H9 (cell line): ENCODE results near the gene CERS3. TPM values are rescaled to one million over a fixed set of nuclear protein-coding genes. Genes with fewer than 3 reads are reported as not detected.

ENCODE experiments used
- DNase-seq: peaks from one replicate; pipeline ENCODE4 v3.0.0-alpha.2; 2017
- H2AFZ ChIP-seq: one replicate; pipeline ENCODE4 v1.6.1; 2013; ENCODE audit warnings: mild to moderate bottlenecking, low read length, control low read depth, moderate library complexity
- H2AK5ac ChIP-seq: 2 replicates; pipeline ENCODE4 v1.6.1; 2013; ENCODE audit warnings: low read length, control low read depth, mixed read lengths; ENCODE audit not compliant: insufficient read length
- H2BK120ac ChIP-seq: one replicate; pipeline ENCODE4 v1.6.1; 2013; ENCODE audit warnings: low read depth, mild to moderate bottlenecking, low read length, control low read depth, inconsistent platforms; ENCODE audit not compliant: poor library complexity, severe bottlenecking
- H2BK12ac ChIP-seq: 2 replicates; pipeline ENCODE4 v1.6.1; 2013; ENCODE audit warnings: low read length, control low read depth, mixed read lengths, low read depth; ENCODE audit not compliant: insufficient read length
- H2BK15ac ChIP-seq: 2 replicates; pipeline ENCODE4 v1.6.1; 2013; ENCODE audit warnings: low read depth, low read length, control low read depth
- H2BK20ac ChIP-seq: one replicate; pipeline ENCODE4 v1.6.1; 2013; ENCODE audit warnings: low read depth, mild to moderate bottlenecking, low read length, control low read depth, inconsistent platforms; ENCODE audit not compliant: poor library complexity, severe bottlenecking
- H2BK5ac ChIP-seq: 2 replicates; pipeline ENCODE4 v1.6.1; 2013; ENCODE audit warnings: low read length, control low read depth, mixed read lengths; ENCODE audit not compliant: insufficient read length
- H3K14ac ChIP-seq: 2 replicates; pipeline ENCODE4 v1.6.1; 2013; ENCODE audit warnings: low read length, control low read depth; ENCODE audit not compliant: insufficient read depth
- H3K18ac ChIP-seq: 2 replicates; pipeline ENCODE4 v1.6.1; 2013; ENCODE audit warnings: low read depth, mild to moderate bottlenecking, mixed read lengths, low read length, control low read depth; ENCODE audit not compliant: insufficient read length
- H3K23ac ChIP-seq: 2 replicates; pipeline ENCODE4 v1.6.1; 2013; ENCODE audit warnings: low read length, control low read depth, mixed read lengths, low read depth; ENCODE audit not compliant: insufficient read length
- H3K23me2 ChIP-seq: 2 replicates; pipeline ENCODE4 v1.6.1; 2013; ENCODE audit warnings: low read depth, mild to moderate bottlenecking, mixed read lengths, low read length, control low read depth; ENCODE audit not compliant: insufficient read length, poor library complexity, severe bottlenecking
- H3K27ac ChIP-seq: 2 replicates; pipeline ENCODE4 v1.5.1; 2013; ENCODE audit warnings: low read length, control low read depth, mixed read lengths, low read depth; ENCODE audit not compliant: insufficient read length
- H3K27me3 ChIP-seq: 2 replicates; pipeline ENCODE4 v1.6.1; 2013; ENCODE audit warnings: low read length, control low read depth, inconsistent platforms; ENCODE audit not compliant: insufficient read depth
- H3K4ac ChIP-seq: 2 replicates; pipeline ENCODE4 v1.6.1; 2013; ENCODE audit warnings: low read depth, mild to moderate bottlenecking, control low read depth, inconsistent platforms, low read length, moderate library complexity
- H3K4me1 ChIP-seq: 2 replicates; pipeline ENCODE4 v1.6.1; 2013; ENCODE audit warnings: low read length, control low read depth, inconsistent platforms; ENCODE audit not compliant: insufficient read depth
- H3K4me2 ChIP-seq: 2 replicates; pipeline ENCODE4 v1.6.1; 2013; ENCODE audit warnings: low read length, control low read depth, mixed read lengths; ENCODE audit not compliant: insufficient read length, insufficient read depth
- H3K56ac ChIP-seq: 2 replicates; pipeline ENCODE4 v1.6.1; 2013; ENCODE audit warnings: low read depth, mild to moderate bottlenecking, mixed read lengths, low read length, control low read depth; ENCODE audit not compliant: insufficient read length
- H3K79me1 ChIP-seq: 2 replicates; pipeline ENCODE4 v1.6.1; 2013; ENCODE audit warnings: low read depth, mild to moderate bottlenecking, moderate library complexity, low read length, control low read depth, inconsistent platforms; ENCODE audit not compliant: insufficient read depth, poor library complexity, severe bottlenecking
- H3K79me2 ChIP-seq: 2 replicates; pipeline ENCODE4 v1.6.1; 2013; ENCODE audit warnings: low read length, control low read depth, inconsistent platforms; ENCODE audit not compliant: insufficient read depth
- H3K9ac ChIP-seq: 2 replicates; pipeline ENCODE4 v1.6.1; 2013; ENCODE audit warnings: low read length, control low read depth, mixed read lengths; ENCODE audit not compliant: insufficient read length; ENCODE audit errors: extremely low read depth
- H3K9me3 ChIP-seq: one replicate; pipeline ENCODE4 v1.6.1; 2013; ENCODE audit warnings: low read depth, low read length, inconsistent platforms; ENCODE audit not compliant: control insufficient read depth
- H3T11ph ChIP-seq: one replicate; pipeline ENCODE4 v1.6.1; 2013; ENCODE audit warnings: mild to moderate bottlenecking, low read length, control low read depth, inconsistent platforms
- H4K20me1 ChIP-seq: one replicate; pipeline ENCODE4 v1.6.1; 2013; ENCODE audit not compliant: control insufficient read depth, insufficient read length, insufficient read depth
- H4K5ac ChIP-seq: 2 replicates; pipeline ENCODE4 v1.6.1; 2013; ENCODE audit warnings: low read depth, mild to moderate bottlenecking, mixed read lengths, low read length, control low read depth; ENCODE audit not compliant: insufficient read length
- H4K8ac ChIP-seq: replicated peaks from 2 replicates; pipeline ENCODE4 v1.6.1; 2013; ENCODE audit warnings: low read length, control low read depth, mixed read lengths, low read depth; ENCODE audit not compliant: insufficient read length
- H4K91ac ChIP-seq: 2 replicates; pipeline ENCODE4 v1.6.1; 2013; ENCODE audit warnings: low read depth, mild to moderate bottlenecking, moderate library complexity, mixed read lengths, low read length, control low read depth; ENCODE audit not compliant: insufficient read length
- H3K27ac Mint-ChIP-seq, 3 experiments: 2 replicates in 2 of 3; 3 replicates in 1 of 3; pipeline ENCODE4 v1.8.0; 2020 to 2021; ENCODE audit warnings: mixed read lengths in 3 of 3, mild to moderate bottlenecking in 1 of 3, moderate library complexity in 1 of 3
- H3K27me3 Mint-ChIP-seq: 2 replicates; pipeline ENCODE4 v1.8.0; 2021; ENCODE audit warnings: low read depth, mild to moderate bottlenecking, moderate library complexity, mixed read lengths
- H3K36me3 Mint-ChIP-seq, 3 experiments: 2 replicates in 2 of 3; 3 replicates in 1 of 3; pipeline ENCODE4 v1.8.0; 2020 to 2021; ENCODE audit warnings: low read depth in 3 of 3, mixed read lengths in 3 of 3; ENCODE audit not compliant: insufficient read depth in 1 of 3
- H3K4me1 Mint-ChIP-seq, 2 experiments: 2 replicates each; pipeline ENCODE4 v1.8.0; 2020; ENCODE audit warnings: mixed read lengths in 2 of 2
- H3K4me3 Mint-ChIP-seq, 2 experiments: 2 replicates in 1 of 2; 3 replicates in 1 of 2; pipeline ENCODE4 v1.8.0; 2020 to 2021; ENCODE audit warnings: mild to moderate bottlenecking in 2 of 2, mixed read lengths in 2 of 2, moderate library complexity in 1 of 2
- H3K9me3 Mint-ChIP-seq, 2 experiments: 2 replicates in 1 of 2; 3 replicates in 1 of 2; pipeline ENCODE4 v1.8.0; 2020; ENCODE audit warnings: mild to moderate bottlenecking in 2 of 2, mixed read lengths in 2 of 2, moderate library complexity in 1 of 2
- WGBS: extraction: QIAGEN DNeasy Blood & Tissue Kit; methylation state at CpG from one replicate; pipeline ENCODE4 v1.1.7; 2013; ENCODE audit warnings: missing lambda C conversion rate, low lambda C conversion rate, mixed read lengths; ENCODE audit not compliant: insufficient read length; ENCODE audit errors: extremely low coverage; 5-methylcytosine and 5-hydroxymethylcytosine counted together
- total RNA-seq: library from RNA; stranded (reverse); gene quantifications from 2 replicates; pipeline ENCODE4 v1.2.1, GENCODE V29; 2021
- TF ChIP-seq, protein P1 (sequence below): fragments of 200-600 bp; sonication (generic); conservative IDR thresholded peaks from 3 replicates; pipeline ENCODE4 v1.8.0; 2021; ENCODE audit warnings: antibody characterized with exemption, mild to moderate bottlenecking

CERS3 gene
- total RNA-seq, 1 experiment from 2014 or later, result 1.4 TPM

- Histone ChIP-seq H3K4me2 (no peak overlapping the region), H2AK5ac (no peak overlapping the region), H4K8ac (no peak overlapping the region), H4K20me1 (no peaks in the 10 kb centered on the region), H3K18ac (no peak overlapping the region), H2BK20ac (no peak overlapping the region), H3T11ph (no peak overlapping the region), H3K27ac (no peak overlapping the region), H3K9me3 (no peaks in the 10 kb centered on the region), H3K4ac (no peak overlapping the region), H3K23ac (no peak overlapping the region), H3K56ac (no peak overlapping the region), H3K23me2 (no peaks in the 10 kb centered on the region), H3K79me2 (no peaks in the 10 kb centered on the region), H2BK5ac (no peak overlapping the region), H3K9ac (no peak overlapping the region), H3K79me1 (no peaks in the 10 kb centered on the region), H2BK15ac (no peak overlapping the region), H3K4me1 (no peaks in the 10 kb centered on the region), H2BK12ac (no peak overlapping the region), H2BK120ac (no peak overlapping the region), H3K27me3 (no peaks in the 10 kb centered on the region), H3K14ac (no peak overlapping the region), H2AFZ (no peak overlapping the region), H4K5ac (no peak overlapping the region), H4K91ac (no peak overlapping the region)
- no CpG with 5 or more reads among the region's 6 CpGs for WGBS
- DNase-seq, result no peak
- TF ChIP-seq, protein P1, sequence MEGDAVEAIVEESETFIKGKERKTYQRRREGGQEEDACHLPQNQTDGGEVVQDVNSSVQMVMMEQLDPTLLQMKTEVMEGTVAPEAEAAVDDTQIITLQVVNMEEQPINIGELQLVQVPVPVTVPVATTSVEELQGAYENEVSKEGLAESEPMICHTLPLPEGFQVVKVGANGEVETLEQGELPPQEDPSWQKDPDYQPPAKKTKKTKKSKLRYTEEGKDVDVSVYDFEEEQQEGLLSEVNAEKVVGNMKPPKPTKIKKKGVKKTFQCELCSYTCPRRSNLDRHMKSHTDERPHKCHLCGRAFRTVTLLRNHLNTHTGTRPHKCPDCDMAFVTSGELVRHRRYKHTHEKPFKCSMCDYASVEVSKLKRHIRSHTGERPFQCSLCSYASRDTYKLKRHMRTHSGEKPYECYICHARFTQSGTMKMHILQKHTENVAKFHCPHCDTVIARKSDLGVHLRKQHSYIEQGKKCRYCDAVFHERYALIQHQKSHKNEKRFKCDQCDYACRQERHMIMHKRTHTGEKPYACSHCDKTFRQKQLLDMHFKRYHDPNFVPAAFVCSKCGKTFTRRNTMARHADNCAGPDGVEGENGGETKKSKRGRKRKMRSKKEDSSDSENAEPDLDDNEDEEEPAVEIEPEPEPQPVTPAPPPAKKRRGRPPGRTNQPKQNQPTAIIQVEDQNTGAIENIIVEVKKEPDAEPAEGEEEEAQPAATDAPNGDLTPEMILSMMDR, result no peak
- Mint-ChIP-seq H3K27ac (no peak overlapping the region), H3K36me3 (peaks cover 0 to 7% (median 6%) of the 10 kb centered on the region in 3 experiments; a peak in 5 of 7 replicates), H3K4me1 (no peaks in the 10 kb centered on the region), H3K27me3 (peaks cover 2% of the 10 kb centered on the region), H3K4me3 (no peak overlapping the region), H3K9me3 (peaks cover 16 to 21% of the 10 kb centered on the region in 2 experiments)
These were observed 13.5 kb upstream of the CERS3 start for GRCh38 chr15:100542290-100542689.
